Panc1 (cell line): ENCODE results near the gene ITPRIPL2. TPM values are rescaled to one million over a fixed set of nuclear protein-coding genes. Genes with fewer than 3 reads are reported as not detected.

ENCODE experiments used
- ATAC-seq: fragments of 200-7000 bp; cut with Tn5 transposase; 2 replicates; pipeline ENCODE4 v1.9.1; 2020; ENCODE audit warnings: mild to moderate bottlenecking, moderate library complexity
- BruUV-seq: library from RNA; stranded (reverse); fragments of 400-500 nt; replicated peaks from 2 replicates; lab custom pipeline; 2021; lab: Mats Ljungman, UMichigan
- CTCF ChIA-PET: fragments of 300-600 bp; sonication (Branson Sonifier 250); formaldehyde crosslinking; loops from one replicate; lab custom pipeline; 2022; ENCODE audit warnings: antibody characterized with exemption; lab: Charles Lee
- POLR2A ChIA-PET: fragments of 300-600 bp; sonication (Branson Sonifier 250); formaldehyde crosslinking; loops from one replicate; lab custom pipeline; 2022; ENCODE audit warnings: antibody characterized with exemption; lab: Charles Lee
- DNase-seq: peaks from one replicate; pipeline ENCODE4 v3.0.0-alpha.2; 2010; ENCODE audit warnings: low read depth, low spot score
- H3K27ac ChIP-seq: 2 replicates; pipeline ENCODE4 v1.5.1; 2011; ENCODE audit warnings: mild to moderate bottlenecking, low read length, inconsistent platforms
- H3K27me3 ChIP-seq: fragments of 200-500 bp; sonication (Bioruptor generic); 2 replicates; pipeline ENCODE4 v1.6.0; 2014; ENCODE audit warnings: low read length, inconsistent platforms; ENCODE audit not compliant: control insufficient read depth, insufficient read depth
- H3K36me3 ChIP-seq: fragments of 200-500 bp; sonication (Bioruptor generic); 2 replicates; pipeline ENCODE4 v1.5.1; 2014; ENCODE audit warnings: inconsistent platforms, mild to moderate bottlenecking, low read length, moderate library complexity; ENCODE audit not compliant: control insufficient read depth, insufficient read depth
- H3K4me1 ChIP-seq: 2 replicates; pipeline ENCODE4 v1.5.1; 2011; ENCODE audit warnings: inconsistent platforms, mild to moderate bottlenecking, low read length, moderate library complexity; ENCODE audit not compliant: control insufficient read depth, insufficient read depth
- H3K4me3 ChIP-seq, 2 experiments: 2 replicates each; pipeline ENCODE4 v1.5.1; 2011 to 2012; ENCODE audit warnings: low read depth in 2 of 2, low read length in 2 of 2, mild to moderate bottlenecking in 2 of 2, inconsistent platforms in 1 of 2, moderate library complexity in 1 of 2
- H3K9me3 ChIP-seq: fragments of 200-500 bp; sonication (Bioruptor generic); 2 replicates; pipeline ENCODE4 v1.5.1; 2014; ENCODE audit warnings: low read depth, mild to moderate bottlenecking, inconsistent platforms, low read length, moderate library complexity; ENCODE audit not compliant: control insufficient read depth, insufficient read depth
- CTCF ChIP-seq: fragments of 450-650 bp; IDR thresholded peaks from 2 replicates; pipeline ENCODE4 v1.5.1; 2017; ENCODE audit warnings: mild to moderate bottlenecking
- POLR2AphosphoS5 ChIP-seq: IDR thresholded peaks from 2 replicates; pipeline ENCODE4 v1.6.1; 2012; ENCODE audit warnings: mild to moderate bottlenecking, low read depth, low read length, moderate library complexity
- REST ChIP-seq, 2 experiments: IDR thresholded peaks; 2 replicates each; pipeline ENCODE4 v1.6.1; 2011 to 2012; ENCODE audit warnings: low read depth in 2 of 2, control low read depth in 1 of 2, low read length in 1 of 2, mild to moderate bottlenecking in 1 of 2, moderate library complexity in 1 of 2; ENCODE audit not compliant: insufficient read depth in 1 of 2
- SIN3A ChIP-seq: IDR thresholded peaks from 2 replicates; pipeline ENCODE4 v1.6.1; 2012; ENCODE audit warnings: low read depth, mild to moderate bottlenecking, low read length, moderate library complexity, borderline replicate concordance; ENCODE audit not compliant: insufficient read depth
- TCF7L2 ChIP-seq: IDR thresholded peaks from 2 replicates; pipeline ENCODE4 v1.6.1; 2011; ENCODE audit warnings: mild to moderate bottlenecking, low read depth, low read length, inconsistent platforms
- in situ Hi-C: cut with HindIII; loops from 2 replicates; pipeline ENCODE4 v1.10.0; 2016; ENCODE audit warnings: low sequenced_read_pairs, low pct_unique_long_range_greater_than_20kb
- intact Hi-C: fragments of 100-400 bp; cut with micrococcal nuclease; formaldehyde crosslinking; loops from one replicate; pipeline ENCODE4 v1.10.0; 2022; ENCODE audit not compliant: unreplicated experiment
- total RNA-seq: library from RNA; stranded (reverse); gene quantifications from one replicate; pipeline ENCODE4 v1.2.1, GENCODE V29; 2021; ENCODE audit not compliant: unreplicated experiment

The ITPRIPL2 gene
- total RNA-seq, 1 experiment from 2014 or later = 83.2 TPM

- no peaks in the 10 kb centered on the region for H3K9me3 ChIP-seq
- H3K27ac ChIP-seq = no peak overlapping the region
- H3K27me3 ChIP-seq = no peaks in the 10 kb centered on the region; the same call in none of the 2 replicates
- in situ Hi-C loops (no loop called here), intact Hi-C loops (loop anchor here (5.0 kb wide), 1 partner anchor 78 kb away; no protein-coding TSS in a partner anchor)
- TF ChIP-seq POLR2AphosphoS5 (no peak), TCF7L2 (no peak), CTCF (no peak), REST (IDR thresholded peaks at IDR 0.05; ENCODE audit: insufficient read depth in 1 of 2, low read depth in 2 of 2, low read length in 1 of 2) (no peak), SIN3A (no peak)
- H3K4me3 ChIP-seq = no peak overlapping the region
- ChIA-PET POLR2A (no interaction called here), CTCF (interaction anchor here (0.7 kb wide), 1 partner anchor 888 kb away, joined by 3 read pairs; no protein-coding TSS in a partner anchor)
- 0 out of 2 replicates have a peak, but pooled peaks cover 5% of the 10 kb centered on the region for H3K4me1 ChIP-seq
- BruUV-seq = no TSS peak
- H3K36me3 ChIP-seq = no peaks in the 10 kb centered on the region
- ATAC-seq (no peak), DNase-seq (no peak)
Observed at GRCh38 chr16:19165101-19165500, 51.3 kb downstream of the ITPRIPL2 start.

DNA sequence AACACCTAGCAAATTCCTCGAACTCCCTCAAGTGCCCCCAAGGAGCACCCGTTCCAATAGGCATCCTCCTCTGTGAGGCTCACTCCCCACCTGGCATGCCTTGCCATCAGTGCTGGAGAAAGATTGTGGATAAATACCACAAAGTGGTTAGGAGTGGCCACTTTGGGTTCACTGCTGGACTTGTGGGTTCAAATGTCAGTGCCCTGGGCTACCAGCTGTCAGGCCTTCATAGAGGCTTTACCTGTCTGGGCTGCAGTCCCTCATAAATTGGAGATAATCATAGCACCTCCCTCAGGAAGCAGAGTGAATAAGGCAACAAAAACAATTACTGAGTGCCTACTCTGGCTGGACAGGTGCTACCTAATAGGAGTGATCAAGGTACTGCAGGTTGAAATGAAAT, 52.7 kb downstream of the ITPRIPL2 start:
- no peak for DNase-seq
- intact Hi-C loops = loop anchor here (5.0 kb wide), 1 partner anchor 79 kb away; no protein-coding TSS in a partner anchor

More for the DNA sequence above, 52.7 kb downstream of the ITPRIPL2 start:
- Histone ChIP-seq H3K9me3 (no peaks in the 10 kb centered on the region), H3K4me3 (no peak overlapping the region), H3K36me3 (no peaks in the 10 kb centered on the region), H3K27me3 (no peaks in the 10 kb centered on the region; the same call in none of the 2 replicates), H3K27ac (no peak overlapping the region), H3K4me1 (0 out of 2 replicates have a peak, but pooled peaks cover 5% of the 10 kb centered on the region)
- in situ Hi-C loops = no loop called here
- POLR2A ChIA-PET = no interaction called here
- no TSS peak for BruUV-seq
- peak; percentile 46 for TF ChIP-seq CTCF
- no peak for TF ChIP-seq POLR2AphosphoS5
- ATAC-seq = no peak
- CTCF ChIA-PET = no interaction called here
